Ishikawa (cell line): ENCODE results near the gene SEC16A.

Source experiments
- CEBPB ChIP-seq: IDR thresholded peaks from 2 replicates; pipeline ENCODE4 v1.6.1; 2012
- CREB1 ChIP-seq: IDR thresholded peaks from 2 replicates; pipeline ENCODE4 v1.6.1; 2012; ENCODE audit warnings: low read depth
- EGR1 ChIP-seq: IDR thresholded peaks from 2 replicates; pipeline ENCODE4 v1.6.1; 2012
- EP300 ChIP-seq: IDR thresholded peaks from 2 replicates; pipeline ENCODE4 v1.6.1; 2012; ENCODE audit warnings: borderline replicate concordance
- FOXM1 ChIP-seq: IDR thresholded peaks from 2 replicates; pipeline ENCODE4 v1.6.1; 2012; ENCODE audit warnings: low read depth, borderline replicate concordance
- NFIC ChIP-seq: IDR thresholded peaks from 2 replicates; pipeline ENCODE4 v1.6.1; 2012
- RAD21 ChIP-seq: IDR thresholded peaks from 2 replicates; pipeline ENCODE4 v1.6.1; 2012; ENCODE audit warnings: low read depth
- REST ChIP-seq: IDR thresholded peaks from 2 replicates; pipeline ENCODE4 v1.6.1; 2012; ENCODE audit warnings: low read depth, mild to moderate bottlenecking
- TAF1 ChIP-seq: IDR thresholded peaks from 2 replicates; pipeline ENCODE4 v1.6.1; 2012; ENCODE audit warnings: low read depth, mild to moderate bottlenecking
- TCF12 ChIP-seq: IDR thresholded peaks from 2 replicates; pipeline ENCODE4 v1.6.1; 2012; ENCODE audit warnings: low read depth
- TEAD4 ChIP-seq: IDR thresholded peaks from 2 replicates; pipeline ENCODE4 v1.6.1; 2012
- YY1 ChIP-seq: IDR thresholded peaks from 2 replicates; pipeline ENCODE4 v1.6.1; 2012; ENCODE audit warnings: low read depth
- ZBTB7A ChIP-seq: IDR thresholded peaks from 2 replicates; pipeline ENCODE4 v1.6.1; 2012; ENCODE audit warnings: low read depth
- TF ChIP-seq, protein P1 (sequence below): IDR thresholded peaks from 2 replicates; pipeline ENCODE4 v1.6.1; 2012
- TF ChIP-seq, protein P2 (sequence below): IDR thresholded peaks from 2 replicates; pipeline ENCODE4 v1.6.1; 2012

SEC16A gene

DNA sequence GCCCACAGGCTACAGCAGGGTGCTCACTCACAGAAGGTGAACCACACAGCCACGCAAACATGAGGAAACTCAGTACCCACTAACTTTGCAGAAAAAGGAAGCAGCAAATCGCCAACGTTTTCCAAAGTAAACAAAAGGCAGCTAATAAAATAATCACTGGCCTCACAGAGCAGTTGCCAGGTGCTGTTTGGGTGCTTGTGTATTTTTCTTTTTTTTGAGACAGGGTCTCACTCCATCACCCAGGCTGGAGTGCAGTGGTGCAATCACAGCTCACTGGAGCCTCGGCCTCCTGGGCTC is 86.7 kb downstream of the SEC16A start:
- TF ChIP-seq CEBPB (no peak), EP300 (no peak), CREB1 (no peak), EGR1 (no peak), RAD21 (no peak), ZBTB7A (no peak), TAF1 (no peak), FOXM1 (no peak)

DNA sequence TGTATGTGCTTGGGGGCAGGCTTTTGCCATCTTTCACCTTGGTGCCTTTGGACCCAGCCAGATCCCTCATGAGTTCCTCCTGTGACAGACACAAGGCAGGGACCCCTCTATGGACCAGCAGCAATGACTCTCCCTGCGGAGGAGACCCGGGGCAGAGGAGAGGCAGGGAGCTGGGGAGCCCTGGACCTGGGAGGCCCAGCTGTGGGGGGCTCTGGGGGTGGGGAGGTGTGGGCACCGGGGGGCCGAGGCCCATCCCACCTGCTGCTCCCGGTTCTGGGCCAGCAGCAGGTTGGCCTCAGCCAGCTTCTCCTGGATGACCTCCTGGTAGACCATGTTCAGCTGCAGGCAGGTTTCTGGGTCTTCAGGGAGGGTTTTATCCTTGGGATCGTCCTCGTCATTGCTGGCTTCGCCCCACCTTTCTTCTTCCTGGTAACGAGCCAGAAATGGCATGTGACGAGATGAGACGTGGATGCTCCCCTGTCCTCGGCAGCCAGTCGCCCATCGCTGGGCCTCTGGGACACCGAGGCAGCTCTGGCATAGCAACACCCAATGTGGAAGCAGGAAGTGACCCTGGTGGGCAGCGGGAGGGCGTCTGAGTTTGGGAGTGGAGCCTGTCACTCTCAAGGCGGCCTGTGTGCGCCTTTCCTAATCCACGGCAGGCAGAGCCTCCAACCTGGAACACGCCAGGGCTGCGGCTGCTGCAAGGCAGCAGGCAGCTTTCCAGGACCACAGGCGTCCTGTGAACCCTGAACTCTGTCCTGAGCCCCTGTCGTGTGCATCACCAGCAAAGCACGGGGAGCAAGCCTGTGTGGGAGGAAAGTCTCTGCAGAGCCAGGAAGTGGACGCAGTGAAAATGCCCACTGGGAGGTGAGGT is 87.3 kb downstream of the SEC16A start:
- no peak for TF ChIP-seq RAD21
- no peak for TF ChIP-seq TCF12
- TF ChIP-seq TEAD4: no peak
- TF ChIP-seq, protein P1, sequence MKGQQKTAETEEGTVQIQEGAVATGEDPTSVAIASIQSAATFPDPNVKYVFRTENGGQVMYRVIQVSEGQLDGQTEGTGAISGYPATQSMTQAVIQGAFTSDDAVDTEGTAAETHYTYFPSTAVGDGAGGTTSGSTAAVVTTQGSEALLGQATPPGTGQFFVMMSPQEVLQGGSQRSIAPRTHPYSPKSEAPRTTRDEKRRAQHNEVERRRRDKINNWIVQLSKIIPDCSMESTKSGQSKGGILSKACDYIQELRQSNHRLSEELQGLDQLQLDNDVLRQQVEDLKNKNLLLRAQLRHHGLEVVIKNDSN: no peak
- TF ChIP-seq EGR1: no peak
- TF ChIP-seq YY1: no peak
- no peak for TF ChIP-seq FOXM1
- TF ChIP-seq, protein P2, sequence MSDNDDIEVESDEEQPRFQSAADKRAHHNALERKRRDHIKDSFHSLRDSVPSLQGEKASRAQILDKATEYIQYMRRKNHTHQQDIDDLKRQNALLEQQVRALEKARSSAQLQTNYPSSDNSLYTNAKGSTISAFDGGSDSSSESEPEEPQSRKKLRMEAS: no peak
- no peak for TF ChIP-seq NFIC
- no peak for TF ChIP-seq REST
- TF ChIP-seq CREB1: no peak
- TF ChIP-seq ZBTB7A: no peak
- TF ChIP-seq TAF1: no peak
- TF ChIP-seq EP300: no peak
- TF ChIP-seq CEBPB: no peak

- no peak for TF ChIP-seq NFIC
- TF ChIP-seq TCF12: no peak
- TF ChIP-seq FOXM1: no peak
Observed at GRCh38 chr9:136395020-136395340, 87.9 kb downstream of the SEC16A start.

- TF ChIP-seq, protein P2: no peak
- no peak for TF ChIP-seq FOXM1
- no peak for TF ChIP-seq NFIC
Observed at GRCh38 chr9:136394312-136395019, 88.4 kb downstream of the SEC16A start.

DNA sequence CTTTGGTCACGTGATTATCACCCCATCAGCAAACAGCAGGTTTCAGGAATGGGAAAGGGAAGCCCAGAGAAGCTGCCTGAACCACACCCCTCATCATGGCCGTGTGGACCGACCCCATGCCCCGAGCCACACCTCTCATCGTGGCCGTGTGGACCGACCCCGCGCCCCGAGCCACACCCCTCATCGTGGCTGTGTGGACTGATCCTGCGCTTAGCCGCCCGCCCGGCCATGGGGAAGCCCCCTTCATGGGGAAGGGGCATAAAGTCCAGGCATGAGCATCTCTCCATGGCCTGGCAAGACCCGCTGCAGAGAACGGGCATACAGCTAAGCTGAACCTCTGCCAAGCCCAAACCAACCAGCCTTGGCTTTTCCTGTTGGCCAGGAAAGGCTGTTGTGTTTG is 89.3 kb downstream of the SEC16A start:
- TF ChIP-seq YY1 (no peak), EGR1 (no peak), NFIC (no peak), REST (no peak), TEAD4 (no peak), FOXM1 (no peak), TCF12 (no peak), TAF1 (no peak), EP300 (no peak), CEBPB (no peak), ZBTB7A (no peak)
- TF ChIP-seq, protein P1: no peak
- TF ChIP-seq, protein P2: no peak
